HG02870 (cell line): ENCODE data around the gene TCP11X2.
"Not testable (repeated sequence)": the region's sequence is repeated elsewhere in the genome, so short reads cannot be mapped to it uniquely, and the experiment has no call there.

ENCODE experiments used
- ATAC-seq: cut with Tn5 transposase; IDR thresholded peaks from one replicate; pipeline ENCODE4 v1.9.1; 2021; ENCODE audit warnings: mild to moderate bottlenecking, moderate library complexity; ENCODE audit not compliant: unreplicated experiment

The TCP11X2 gene

DNA sequence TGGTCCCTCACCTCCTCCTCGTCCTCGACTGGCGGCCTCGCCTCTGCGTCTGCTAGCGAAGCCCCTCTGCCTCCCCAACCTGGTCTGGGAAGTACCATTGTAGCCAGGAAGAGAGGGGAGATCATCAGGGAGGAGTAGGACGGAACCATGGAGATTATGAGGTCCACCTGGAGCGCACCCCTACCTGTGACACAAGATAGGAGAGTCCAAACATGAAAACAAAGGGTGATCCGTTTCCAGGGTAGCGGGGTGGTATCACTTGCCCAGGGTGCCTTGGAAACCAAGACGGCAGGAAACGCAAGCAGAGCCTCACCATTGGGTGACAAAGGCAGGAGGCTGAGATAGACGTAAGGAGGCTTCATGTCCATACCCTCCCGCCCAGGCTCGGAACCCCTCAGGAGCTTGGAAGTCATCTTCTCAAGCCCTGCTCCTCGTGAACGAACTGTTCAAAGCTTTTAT lies at the start of gene TCP11X2:
TSS of gene TCP11X2 (minus strand) at position 51 of the 459 bp plus-strand sequence.
- not testable (repeated sequence) for ATAC-seq

DNA sequence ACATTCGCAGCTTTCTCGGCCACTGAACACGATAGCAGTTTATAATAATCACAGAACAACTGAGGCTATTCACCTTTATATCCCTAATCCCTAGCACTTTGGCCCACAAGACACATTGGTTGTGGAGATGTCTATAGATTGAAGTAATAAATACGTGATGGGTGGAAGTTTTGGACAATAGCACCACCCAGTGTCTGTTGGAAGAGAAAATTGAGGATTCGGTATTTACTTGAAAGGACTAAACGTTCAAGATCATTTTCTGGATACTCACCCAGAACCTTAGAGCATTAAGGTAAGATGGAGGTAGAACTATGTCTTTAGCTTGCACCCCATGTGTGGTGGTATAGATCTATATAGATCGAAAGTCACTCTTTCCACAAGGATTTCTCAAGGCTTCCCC lies 45.7 kb upstream of the TCP11X2 start:
- no peak for ATAC-seq

DNA sequence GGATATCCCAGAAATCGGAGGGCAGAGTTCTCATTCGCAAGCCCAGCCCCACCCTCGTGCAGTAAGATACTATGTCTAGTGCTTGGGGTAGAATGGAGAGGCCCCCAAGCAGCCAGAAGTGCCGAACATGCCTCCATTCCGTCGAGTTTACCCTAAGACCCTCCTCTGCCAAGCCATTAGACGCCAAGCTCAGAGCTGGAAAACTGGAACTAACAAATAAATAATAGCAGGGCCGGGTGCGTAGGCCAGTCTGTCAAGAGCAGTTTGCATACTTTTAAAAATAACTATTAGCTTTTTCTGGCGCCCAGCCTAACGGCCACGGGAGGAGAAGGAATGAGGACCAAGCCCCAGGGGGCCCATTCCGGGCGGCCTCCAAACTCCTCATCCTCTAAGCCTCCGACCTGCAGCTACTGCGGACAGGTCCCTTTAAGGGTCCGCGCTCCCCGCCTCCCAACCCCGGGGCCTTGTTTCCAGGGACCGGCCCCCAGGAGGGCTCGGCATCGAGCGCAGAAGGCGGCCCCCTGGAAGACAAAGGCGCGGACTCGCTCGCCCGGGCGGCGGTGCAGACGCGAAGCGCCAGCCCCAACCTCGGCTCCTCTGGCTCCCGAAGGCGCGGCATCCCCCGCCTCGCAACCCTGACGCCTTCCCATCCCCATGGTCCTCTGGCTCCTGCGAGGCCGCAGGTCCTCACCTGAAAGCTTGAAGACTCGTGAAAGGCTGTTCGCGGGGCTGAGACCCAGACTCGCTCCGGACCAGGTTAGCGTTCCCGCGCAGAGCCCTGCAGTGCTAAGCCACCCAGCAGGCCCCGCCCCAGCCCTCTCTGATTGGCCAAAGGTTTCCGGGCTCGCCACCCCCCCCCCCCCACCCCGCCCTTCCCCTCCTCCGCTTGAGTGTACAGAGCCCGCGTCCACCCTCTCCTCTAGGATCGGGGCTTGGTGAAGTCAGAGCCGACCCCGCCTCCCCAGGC lies 44.6 kb upstream of the TCP11X2 start, which contains the start of gene TMSB15A:
TSS of gene TMSB15A (minus strand) at position 765 of the 967 bp plus-strand sequence.
- no peak for ATAC-seq

DNA sequence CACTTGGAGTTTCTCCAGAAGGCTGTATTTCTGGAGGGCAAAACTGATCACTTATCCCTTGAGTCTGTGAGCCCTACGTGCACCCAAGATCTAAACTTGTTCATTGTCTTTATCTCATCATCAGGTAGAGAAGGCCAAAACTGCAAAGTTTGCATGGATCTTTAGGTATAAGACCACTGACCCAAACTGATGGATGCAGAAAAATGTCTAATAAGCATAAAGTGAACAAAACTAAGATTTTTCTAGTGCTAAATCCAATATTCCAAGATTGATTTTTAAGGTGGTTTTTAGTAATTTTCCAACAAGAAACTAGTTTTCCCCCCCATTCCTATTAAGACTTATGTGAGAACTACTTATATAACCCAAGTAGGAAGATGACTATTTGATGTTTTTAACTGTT lies 42.9 kb upstream of the TCP11X2 start:
- no peak for ATAC-seq

DNA sequence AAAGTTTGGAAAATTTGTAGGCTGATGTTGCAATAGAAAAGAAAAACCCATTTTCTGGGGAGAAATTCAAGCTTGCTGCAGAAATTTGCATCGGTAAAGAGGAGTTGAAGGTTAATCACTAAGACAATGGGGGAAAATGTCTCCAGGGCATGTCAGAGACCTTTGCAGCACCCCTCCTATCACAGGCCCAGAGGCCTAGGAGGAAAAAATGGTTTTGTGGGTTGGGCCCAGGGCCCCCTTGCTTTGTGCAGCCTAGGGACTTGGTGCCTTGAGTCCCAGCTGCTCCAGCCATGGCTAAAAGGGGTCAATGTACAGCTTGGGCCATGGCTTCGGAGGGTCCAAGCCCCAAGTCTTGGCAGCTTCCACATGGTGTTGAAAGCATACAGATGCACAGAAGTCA lies 27.1 kb upstream of the TCP11X2 start:
- ATAC-seq = no peak

DNA sequence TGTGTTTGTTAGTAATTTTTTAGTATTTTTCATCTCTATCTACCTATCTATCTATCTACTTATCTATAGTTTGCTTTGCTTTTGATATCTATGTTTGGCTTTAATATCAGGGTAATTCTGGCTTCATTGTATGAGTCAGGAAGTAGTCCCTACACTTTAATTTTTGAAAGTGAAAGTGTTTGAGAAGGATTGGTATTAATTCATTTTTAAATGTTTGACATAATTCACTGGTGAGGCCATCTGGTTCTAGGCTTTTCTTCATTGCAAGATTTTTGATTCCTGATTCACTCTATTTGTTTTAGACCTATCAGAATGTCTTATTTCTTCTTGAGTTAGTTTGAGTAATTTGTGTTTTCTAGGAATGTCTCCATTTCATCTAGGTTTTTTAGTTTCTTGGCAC lies 20.2 kb upstream of the TCP11X2 start:
- ATAC-seq = no peak

DNA sequence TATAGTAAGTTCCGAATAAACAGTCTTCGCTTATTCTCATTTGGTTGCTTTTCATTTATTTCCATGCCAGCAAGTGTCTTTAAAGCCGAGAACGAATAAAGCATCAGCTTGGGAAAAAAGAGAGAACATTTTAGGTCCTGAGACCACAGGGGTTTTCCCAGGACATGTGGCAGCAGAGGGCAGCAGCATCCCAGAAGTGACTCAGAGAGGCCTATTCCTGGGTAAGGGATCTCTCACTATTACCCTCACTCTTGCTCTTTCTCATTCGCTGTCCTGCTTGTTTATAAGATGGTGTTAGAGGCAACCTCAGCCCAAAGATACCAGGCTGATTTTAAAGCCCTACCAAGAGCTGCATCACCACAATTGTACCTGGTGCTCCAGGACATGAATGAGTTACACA lies 7.2 kb upstream of the TCP11X2 start:
- ATAC-seq = not testable (repeated sequence)

DNA sequence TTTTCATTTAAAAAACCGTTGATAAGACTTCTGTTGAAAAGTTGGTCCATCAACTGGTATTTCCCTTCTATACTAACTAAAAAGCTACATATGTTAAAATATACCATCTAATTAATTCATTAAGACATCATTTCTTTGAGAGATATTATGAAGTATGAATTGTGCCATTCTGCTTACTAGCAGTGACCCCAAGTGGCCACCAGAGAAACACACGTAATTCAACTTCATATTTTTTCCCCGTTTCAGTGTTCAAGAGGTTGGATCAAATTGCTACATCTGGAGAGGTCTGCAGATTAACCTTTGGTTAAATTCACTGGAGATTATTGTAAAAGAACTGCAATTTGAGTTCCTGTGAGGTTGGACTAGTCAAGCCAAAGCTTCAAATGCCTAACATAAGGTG lies 1.4 kb downstream of the TCP11X2 start:
- ATAC-seq = not testable (repeated sequence)

DNA sequence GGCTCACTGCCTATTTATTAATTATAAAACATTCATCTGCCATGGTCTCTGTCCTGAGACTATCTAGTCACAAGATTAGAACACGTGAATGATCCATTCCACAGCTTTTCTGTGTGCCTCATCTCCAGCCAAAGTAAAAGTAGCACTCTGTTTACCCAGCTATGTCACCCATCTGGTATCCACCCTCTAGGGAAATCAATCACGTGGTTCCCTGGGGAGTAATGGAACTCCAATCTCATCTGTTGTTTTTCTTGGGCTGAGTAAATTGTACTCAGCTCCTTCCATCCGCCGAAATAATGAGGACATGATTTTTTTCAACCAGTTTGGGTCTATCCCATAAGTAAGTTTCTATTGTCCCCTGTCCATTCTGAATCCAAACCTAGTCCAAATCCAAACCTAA lies 13.0 kb downstream of the TCP11X2 start:
- not testable (repeated sequence) for ATAC-seq

DNA sequence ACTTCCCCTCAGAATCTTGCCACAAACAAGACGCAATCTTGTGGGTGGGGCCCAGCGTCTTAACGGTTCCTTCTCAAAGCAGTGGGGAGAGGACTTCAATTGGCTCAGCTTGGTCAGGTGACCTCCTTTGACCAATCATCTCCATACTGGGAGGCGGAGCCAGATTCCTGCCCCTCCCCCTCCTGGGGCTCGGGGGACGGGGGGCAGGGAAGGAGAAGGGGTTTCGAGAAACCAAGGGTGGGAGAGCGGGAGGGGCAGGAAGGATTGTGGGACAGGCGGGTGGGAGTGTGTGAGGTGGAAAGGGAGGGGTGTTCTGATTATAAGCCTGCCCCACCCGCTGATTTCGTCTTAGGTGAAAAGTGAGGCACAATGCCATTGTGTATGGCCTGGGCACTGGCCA lies 31.7 kb downstream of the TCP11X2 start, which contains the start of gene NXF2B:
TSS of gene NXF2B (minus strand) at position 101 of the 400 bp plus-strand sequence. CDS start 59,972 bp downstream, outside the sequence.
- not testable (repeated sequence) for ATAC-seq

DNA sequence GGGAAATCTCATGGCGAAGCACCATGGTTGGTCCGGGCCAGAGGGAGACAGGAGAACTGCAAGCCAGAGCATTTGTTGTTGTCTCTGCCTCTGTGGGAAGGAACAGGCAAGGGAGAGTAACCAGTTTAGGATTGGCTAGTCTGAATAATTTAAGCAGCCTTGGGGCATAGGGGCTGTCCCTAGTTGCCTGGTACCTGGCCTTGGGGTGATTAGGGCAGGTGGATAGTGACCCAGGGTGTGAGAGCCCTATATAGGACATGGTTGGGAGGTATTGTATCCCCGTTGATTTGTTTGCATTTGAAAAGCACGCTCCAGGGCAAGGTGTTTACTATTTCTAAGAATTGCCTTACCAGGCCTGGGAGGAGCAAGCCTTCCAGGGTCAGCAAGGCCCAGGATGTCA lies 57.1 kb downstream of the TCP11X2 start:
- ATAC-seq = not testable (repeated sequence)
